ENCODE data around the gene FTSJ3.

FTSJ3 gene

DNA sequence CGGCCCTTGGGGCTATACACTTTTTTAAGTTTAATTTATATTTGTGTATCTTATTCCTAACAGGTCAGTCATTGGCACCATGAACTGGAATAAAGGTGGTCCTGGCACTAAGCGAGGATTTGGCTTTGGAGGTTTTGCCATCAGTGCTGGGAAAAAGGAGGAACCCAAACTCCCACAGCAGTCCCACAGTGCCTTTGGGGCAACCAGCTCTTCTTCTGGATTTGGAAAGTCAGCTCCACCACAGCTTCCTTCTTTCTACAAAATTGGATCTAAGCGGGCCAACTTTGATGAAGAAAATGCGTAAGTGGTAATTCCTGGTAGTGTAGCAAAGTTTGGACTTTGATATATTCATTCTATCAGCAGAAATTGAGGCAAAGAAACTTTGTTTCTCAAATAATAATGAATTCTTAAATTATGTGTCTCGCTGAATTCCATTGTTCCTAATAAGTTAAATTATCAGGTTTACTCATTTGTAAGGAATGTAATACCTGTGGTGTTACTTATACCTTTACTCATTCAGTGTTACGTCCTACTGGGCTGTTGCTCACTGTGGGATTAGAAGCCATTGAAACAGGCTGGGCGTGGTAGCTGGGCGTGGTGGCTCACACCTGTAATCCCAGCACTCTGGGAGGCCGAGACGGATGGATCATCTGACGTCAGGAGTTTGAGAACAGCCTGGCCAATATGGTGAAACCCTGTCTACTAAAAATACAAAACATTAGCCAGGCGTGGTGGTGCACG, 40.3 kb downstream of the FTSJ3 start:
- Histone ChIP-seq H3K4me3 (ENCODE audit: insufficient read depth, low read depth, low read length) (no peak overlapping the region), H3K27me3 (ENCODE audit: control insufficient read depth, insufficient read depth, low read length, poor library complexity, severe bottlenecking) (no peaks in the 10 kb centered on the region), H3K4me1 (ENCODE audit: control insufficient read depth, insufficient read depth, low read length) (no peaks in the 10 kb centered on the region), H3K27ac (ENCODE audit: insufficient read depth, low read depth, low read length, poor library complexity, severe bottlenecking) (no peak overlapping the region), H3K36me3 (ENCODE audit: control insufficient read depth, insufficient read depth, low read length) (peaks cover 39% of the 10 kb centered on the region), H3K9me3 (ENCODE audit: control insufficient read depth, low read length) (no peaks in the 10 kb centered on the region)
- WGBS, 2 experiments, result 92 to 97% methylated on average over 10 to 13 of the region's 13 CpGs

DNA sequence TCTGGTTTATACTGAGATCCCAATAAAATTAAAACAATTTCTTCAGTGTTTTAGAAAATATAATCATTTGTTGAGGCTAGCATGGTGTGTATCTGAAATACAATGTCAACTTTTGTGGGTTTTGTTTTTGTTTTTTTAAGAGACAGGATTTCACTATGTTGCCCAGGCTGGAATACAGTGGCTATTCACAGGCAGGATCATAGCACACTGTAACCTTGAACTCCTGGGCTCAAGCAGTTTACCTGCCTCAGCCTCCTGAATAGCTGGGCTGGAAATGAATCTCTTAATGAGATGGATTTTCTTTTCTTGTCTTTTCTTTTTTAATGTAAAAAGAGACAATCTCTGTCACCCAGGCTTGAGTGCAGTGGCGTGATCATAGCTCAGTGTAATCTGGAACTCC, 41.3 kb downstream of the FTSJ3 start:
- Histone ChIP-seq H3K9me3 (ENCODE audit: control insufficient read depth, low read length) (no peaks in the 10 kb centered on the region), H3K36me3 (ENCODE audit: control insufficient read depth, insufficient read depth, low read length) (peaks cover 38% of the 10 kb centered on the region), H3K27ac (ENCODE audit: insufficient read depth, low read depth, low read length, poor library complexity, severe bottlenecking) (no peak overlapping the region), H3K27me3 (ENCODE audit: control insufficient read depth, insufficient read depth, low read length, poor library complexity, severe bottlenecking) (no peaks in the 10 kb centered on the region), H3K4me1 (ENCODE audit: control insufficient read depth, insufficient read depth, low read length) (no peaks in the 10 kb centered on the region), H3K4me3 (ENCODE audit: insufficient read depth, low read depth, low read length) (no peak overlapping the region)
- WGBS, 2 experiments, result 75 to 100% methylated on average over 1 of the region's 1 CpG

DNA sequence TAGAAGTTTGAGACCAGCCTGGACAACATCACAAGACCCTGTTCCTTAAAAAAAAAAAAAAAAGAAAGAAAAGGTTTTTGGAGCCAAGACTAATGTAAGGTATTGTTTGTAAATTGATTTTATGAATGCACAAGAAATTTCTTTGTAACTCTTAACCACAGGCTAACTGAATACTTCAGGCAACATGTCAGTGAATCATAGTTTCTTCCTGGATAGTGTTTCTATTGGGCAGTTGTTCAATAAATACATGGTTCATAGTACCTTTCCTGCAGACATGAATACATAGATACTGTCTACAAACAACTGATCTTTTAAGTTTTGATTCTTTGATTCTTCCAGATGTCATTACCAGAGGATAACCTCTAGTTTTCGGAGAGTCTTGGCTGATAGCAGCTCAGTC, 41.9 kb downstream of the FTSJ3 start:
- 100% methylated on average over 1 of the region's 1 CpG; no CpG with 5 or more reads in 1 of the 2 experiments for WGBS, 2 experiments
- H3K4me1 ChIP-seq (ENCODE audit: control insufficient read depth, insufficient read depth, low read length), result no peaks in the 10 kb centered on the region
- H3K27ac ChIP-seq (ENCODE audit: insufficient read depth, low read depth, low read length, poor library complexity, severe bottlenecking), result no peak overlapping the region
- no peak overlapping the region for H3K4me3 ChIP-seq (ENCODE audit: insufficient read depth, low read depth, low read length)
- peaks cover 39% of the 10 kb centered on the region for H3K36me3 ChIP-seq (ENCODE audit: control insufficient read depth, insufficient read depth, low read length)
- no peaks in the 10 kb centered on the region for H3K27me3 ChIP-seq (ENCODE audit: control insufficient read depth, insufficient read depth, low read length, poor library complexity, severe bottlenecking)
- no peaks in the 10 kb centered on the region for H3K9me3 ChIP-seq (ENCODE audit: control insufficient read depth, low read length)

GRCh38 chr17:63783522-63783921, 43.9 kb downstream of the FTSJ3 start:
- H3K4me1 ChIP-seq (ENCODE audit: control insufficient read depth, insufficient read depth, low read length), result no peaks in the 10 kb centered on the region
- no peak overlapping the region for H3K4me3 ChIP-seq (ENCODE audit: insufficient read depth, low read depth, low read length)
- H3K36me3 ChIP-seq (ENCODE audit: control insufficient read depth, insufficient read depth, low read length), result peaks cover 24% of the 10 kb centered on the region
- H3K27me3 ChIP-seq (ENCODE audit: control insufficient read depth, insufficient read depth, low read length, poor library complexity, severe bottlenecking), result no peaks in the 10 kb centered on the region
- H3K27ac ChIP-seq (ENCODE audit: insufficient read depth, low read depth, low read length, poor library complexity, severe bottlenecking), result no peak overlapping the region
- 94 to 95% methylated on average over 4 to 6 of the region's 6 CpGs for WGBS, 2 experiments
- H3K9me3 ChIP-seq (ENCODE audit: control insufficient read depth, low read length), result no peaks in the 10 kb centered on the region

DNA sequence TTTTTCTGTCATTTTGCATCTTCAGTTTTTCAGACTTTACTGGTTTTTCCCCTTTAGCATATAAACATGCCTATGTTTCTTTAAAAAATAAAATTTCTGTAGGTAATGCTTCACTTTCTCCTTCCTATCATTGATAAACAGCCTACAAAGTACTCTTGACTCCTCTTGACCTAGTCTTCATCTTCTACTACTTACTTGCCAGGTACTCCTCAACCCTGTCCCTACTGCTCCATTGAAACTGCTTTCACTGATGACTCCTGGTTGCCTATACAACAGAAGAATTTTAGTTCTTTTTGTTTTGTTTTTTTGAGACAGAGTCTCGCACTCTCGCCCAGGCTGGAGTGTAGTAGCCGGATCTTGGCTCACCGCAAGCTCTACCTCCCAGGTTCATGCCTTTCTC, 46.5 kb downstream of the FTSJ3 start:
- Histone ChIP-seq H3K4me1 (ENCODE audit: control insufficient read depth, insufficient read depth, low read length) (no peaks in the 10 kb centered on the region), H3K9me3 (ENCODE audit: control insufficient read depth, low read length) (no peaks in the 10 kb centered on the region), H3K36me3 (ENCODE audit: control insufficient read depth, insufficient read depth, low read length) (peaks cover 11% of the 10 kb centered on the region), H3K4me3 (ENCODE audit: insufficient read depth, low read depth, low read length) (no peak overlapping the region), H3K27me3 (ENCODE audit: control insufficient read depth, insufficient read depth, low read length, poor library complexity, severe bottlenecking) (no peaks in the 10 kb centered on the region), H3K27ac (ENCODE audit: insufficient read depth, low read depth, low read length, poor library complexity, severe bottlenecking) (no peak overlapping the region)
- 98 to 100% methylated on average over 4 of the region's 4 CpGs for WGBS, 2 experiments

DNA sequence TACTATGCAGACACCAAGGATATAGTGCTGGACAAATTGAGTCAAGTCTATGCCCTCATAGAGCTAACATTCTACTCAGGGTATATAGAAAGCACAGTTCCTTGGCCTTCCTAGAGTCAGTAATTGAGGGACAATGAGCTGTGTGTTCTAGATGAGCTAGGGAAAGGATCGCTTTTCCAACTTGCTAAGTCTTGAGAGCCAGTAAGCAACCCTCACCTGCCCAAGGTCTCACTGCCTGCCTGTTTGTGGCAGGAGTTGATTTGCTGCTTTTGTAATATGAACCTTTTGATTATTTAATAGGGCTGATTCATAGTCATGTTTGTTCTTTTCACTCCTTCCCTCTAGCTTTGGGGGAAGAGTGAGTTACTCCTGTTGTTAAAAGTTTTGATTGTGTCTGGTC, 47.0 kb downstream of the FTSJ3 start:
- 100% methylated on average over 1 of the region's 1 CpG for WGBS, 2 experiments
- no peak overlapping the region for H3K4me3 ChIP-seq (ENCODE audit: insufficient read depth, low read depth, low read length)
- peaks cover 11% of the 10 kb centered on the region for H3K36me3 ChIP-seq (ENCODE audit: control insufficient read depth, insufficient read depth, low read length)
- no peaks in the 10 kb centered on the region for H3K27me3 ChIP-seq (ENCODE audit: control insufficient read depth, insufficient read depth, low read length, poor library complexity, severe bottlenecking)
- H3K9me3 ChIP-seq (ENCODE audit: control insufficient read depth, low read length), result no peaks in the 10 kb centered on the region
- peaks cover 2% of the 10 kb centered on the region for H3K4me1 ChIP-seq (ENCODE audit: control insufficient read depth, insufficient read depth, low read length)
- H3K27ac ChIP-seq (ENCODE audit: insufficient read depth, low read depth, low read length, poor library complexity, severe bottlenecking), result no peak overlapping the region

DNA sequence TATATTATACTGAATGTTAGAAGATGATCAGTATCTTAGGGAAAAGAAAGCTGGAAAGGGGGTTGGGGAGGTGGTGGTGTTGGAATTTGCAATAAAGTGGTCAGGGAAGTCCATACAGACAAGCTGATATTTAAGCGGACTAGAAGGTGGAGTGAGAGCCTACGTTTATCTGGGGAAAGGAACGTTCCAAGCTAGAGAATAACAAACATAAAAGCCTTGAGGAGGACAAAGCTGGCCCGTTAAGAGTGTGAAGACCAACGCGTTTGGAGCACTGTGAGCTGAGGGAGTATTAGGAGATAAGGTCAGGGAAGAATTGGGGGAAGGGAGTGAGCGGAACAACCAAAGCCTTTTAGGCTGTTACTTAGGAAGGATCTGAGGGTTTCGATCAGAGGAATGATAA, 52.0 kb downstream of the FTSJ3 start:
- 28 to 30% methylated on average over 8 of the region's 8 CpGs for WGBS, 2 experiments
- Histone ChIP-seq H3K27ac (ENCODE audit: insufficient read depth, low read depth, low read length, poor library complexity, severe bottlenecking) (no peak overlapping the region), H3K4me3 (ENCODE audit: insufficient read depth, low read depth, low read length) (peak overlapping the region; percentile 97), H3K4me1 (ENCODE audit: control insufficient read depth, insufficient read depth, low read length) (peaks cover 4% of the 10 kb centered on the region), H3K9me3 (ENCODE audit: control insufficient read depth, low read length) (no peaks in the 10 kb centered on the region), H3K27me3 (ENCODE audit: control insufficient read depth, insufficient read depth, low read length, poor library complexity, severe bottlenecking) (no peaks in the 10 kb centered on the region), H3K36me3 (ENCODE audit: control insufficient read depth, insufficient read depth, low read length) (peaks cover 4% of the 10 kb centered on the region)

GRCh38 chr17:63774969-63775265, 52.5 kb downstream of the FTSJ3 start:
- H3K27me3 ChIP-seq (ENCODE audit: control insufficient read depth, insufficient read depth, low read length, poor library complexity, severe bottlenecking), result no peaks in the 10 kb centered on the region
- peak overlapping the region; percentile 97 for H3K4me3 ChIP-seq (ENCODE audit: insufficient read depth, low read depth, low read length)
- H3K36me3 ChIP-seq (ENCODE audit: control insufficient read depth, insufficient read depth, low read length), result peaks cover 3% of the 10 kb centered on the region
- 8 to 13% methylated on average over 4 of the region's 4 CpGs for WGBS, 2 experiments
- no peak overlapping the region for H3K27ac ChIP-seq (ENCODE audit: insufficient read depth, low read depth, low read length, poor library complexity, severe bottlenecking)
- no peaks in the 10 kb centered on the region for H3K9me3 ChIP-seq (ENCODE audit: control insufficient read depth, low read length)
- peaks cover 4% of the 10 kb centered on the region for H3K4me1 ChIP-seq (ENCODE audit: control insufficient read depth, insufficient read depth, low read length)

DNA sequence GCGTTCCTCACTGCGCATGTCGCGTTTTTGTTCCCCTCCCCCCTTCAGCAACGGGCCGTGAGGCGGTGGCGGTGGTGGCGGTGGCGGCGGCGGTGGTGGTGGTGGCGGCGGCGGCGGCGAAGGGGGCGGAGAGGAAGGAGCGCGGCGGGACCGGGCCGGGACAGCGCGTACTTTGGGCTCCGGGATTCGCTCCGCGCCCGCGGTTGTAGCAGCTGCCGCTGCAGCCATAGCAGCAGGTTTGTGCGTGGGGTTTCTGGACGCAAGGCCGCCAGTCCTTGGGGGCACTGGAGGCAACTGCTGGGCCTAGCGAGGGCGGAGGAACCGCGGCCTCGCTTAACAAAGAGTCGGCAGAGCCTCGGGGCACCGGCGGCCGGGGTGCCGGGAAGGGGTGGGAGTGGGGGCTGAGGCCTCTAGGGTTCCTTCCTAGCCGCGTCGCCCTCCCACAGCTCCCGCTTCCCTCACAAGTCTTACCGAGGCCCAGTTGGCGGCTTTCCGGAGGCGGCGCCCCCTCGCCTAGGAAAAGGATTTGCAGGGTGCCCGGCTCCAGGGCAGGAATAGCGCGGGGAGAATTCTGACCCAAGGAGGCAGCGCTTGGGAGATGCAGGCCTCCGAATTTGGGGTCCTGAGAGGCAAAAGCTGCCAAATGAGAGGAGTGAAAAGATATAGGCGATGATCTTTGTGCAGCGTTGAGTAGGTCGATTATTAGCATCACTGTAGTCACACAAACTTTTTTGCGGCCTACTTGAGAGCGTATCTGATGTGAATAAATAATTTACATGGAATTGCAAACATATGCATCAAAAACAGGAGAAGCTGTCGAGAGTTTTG, 53.1 kb downstream of the FTSJ3 start, which contains the start of gene DDX42:
Gene DDX42, plus strand, starts transcription at position 30 of the 828 bp plus-strand sequence. CDS start 12,880 bp downstream, outside the sequence.
- 0 to 1% methylated on average over 65 to 67 of the region's 67 CpGs for WGBS, 2 experiments
- Histone ChIP-seq H3K27me3 (ENCODE audit: control insufficient read depth, insufficient read depth, low read length, poor library complexity, severe bottlenecking) (no peaks in the 10 kb centered on the region), H3K4me3 (ENCODE audit: insufficient read depth, low read depth, low read length) (peak within 1 kb of the TSS; percentile 97), H3K9me3 (ENCODE audit: control insufficient read depth, low read length) (no peaks in the 10 kb centered on the region), H3K36me3 (ENCODE audit: control insufficient read depth, insufficient read depth, low read length) (peaks cover 3% of the 10 kb centered on the region), H3K4me1 (ENCODE audit: control insufficient read depth, insufficient read depth, low read length) (peaks cover 4% of the 10 kb centered on the region), H3K27ac (ENCODE audit: insufficient read depth, low read depth, low read length, poor library complexity, severe bottlenecking) (peak within 1 kb of the TSS; percentile 100)

DNA sequence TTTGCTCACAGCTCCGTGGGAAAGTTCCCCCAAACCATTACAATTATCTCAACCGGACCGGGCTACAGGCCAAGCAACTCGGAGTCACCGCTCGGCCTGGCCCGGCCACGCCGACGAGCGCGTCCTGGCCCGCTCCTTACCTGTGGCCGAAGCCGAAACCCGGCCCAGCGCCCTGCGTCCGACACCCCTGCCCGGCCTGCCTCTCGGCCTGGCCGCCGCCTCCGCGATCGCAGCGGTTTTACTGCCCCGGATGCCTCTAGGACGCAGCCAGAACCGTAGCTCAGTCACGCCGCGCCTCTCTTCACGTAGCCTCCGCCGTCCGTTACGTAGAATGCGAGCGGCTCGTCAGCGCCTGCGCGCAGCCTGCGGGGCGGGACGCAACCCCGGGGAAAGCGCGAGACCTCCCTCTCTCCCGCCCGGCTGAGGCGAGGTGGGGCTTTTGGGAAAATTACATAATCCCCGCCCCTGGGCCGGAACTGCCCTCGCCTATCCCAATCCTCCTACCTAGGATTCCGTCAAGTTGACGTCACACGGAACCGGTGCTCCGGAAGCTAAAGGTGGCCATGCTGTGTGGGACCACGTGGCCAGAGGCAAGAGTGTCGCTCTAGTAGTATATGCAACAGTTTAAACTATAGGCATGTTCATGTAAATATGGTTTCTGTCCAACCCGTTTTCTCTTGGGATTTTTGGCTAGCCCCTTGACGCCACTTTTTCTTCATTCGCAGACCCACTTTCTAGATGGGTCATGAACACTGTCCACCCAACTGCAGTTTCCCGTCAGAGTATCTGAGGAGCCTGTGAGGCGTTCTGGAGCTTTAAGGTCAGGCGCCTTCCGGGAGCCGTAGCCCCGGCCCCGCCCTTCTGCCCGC, 54.0 kb downstream of the FTSJ3 start, which contains the start of gene CCDC47:
Gene CCDC47, minus strand, starts transcription at position 326 of the 869 bp plus-strand sequence. CDS start 7,422 bp downstream, outside the sequence.
- no peaks in the 10 kb centered on the region for H3K27me3 ChIP-seq (ENCODE audit: control insufficient read depth, insufficient read depth, low read length, poor library complexity, severe bottlenecking)
- peak within 1 kb of the TSS; percentile 97 for H3K4me3 ChIP-seq (ENCODE audit: insufficient read depth, low read depth, low read length)
- no peaks in the 10 kb centered on the region for H3K9me3 ChIP-seq (ENCODE audit: control insufficient read depth, low read length)
- H3K36me3 ChIP-seq (ENCODE audit: control insufficient read depth, insufficient read depth, low read length), result peaks cover 3% of the 10 kb centered on the region
- H3K4me1 ChIP-seq (ENCODE audit: control insufficient read depth, insufficient read depth, low read length), result peaks cover 4% of the 10 kb centered on the region
- WGBS, 2 experiments, result 0% methylated on average over 74 of the region's 74 CpGs
- H3K27ac ChIP-seq (ENCODE audit: insufficient read depth, low read depth, low read length, poor library complexity, severe bottlenecking), result peak within 1 kb of the TSS; percentile 100

Measured in ectodermal cell (in vitro differentiated cells).